GM12891 (cell line): ENCODE measurements around the gene MED13L.

Experiments
- PAX5 ChIP-seq: IDR thresholded peaks from 2 replicates; pipeline ENCODE4 v1.6.1; 2011; ENCODE audit warnings: low read length, moderate library complexity, mild to moderate bottlenecking; ENCODE audit not compliant: insufficient read depth, severe bottlenecking
- POLR2A ChIP-seq: IDR thresholded peaks from 2 replicates; pipeline ENCODE4 v1.6.1; 2011; ENCODE audit warnings: low read depth, low read length, control low read depth
- POLR2AphosphoS5 ChIP-seq: IDR thresholded peaks from 2 replicates; pipeline ENCODE4 v1.6.1; 2011; ENCODE audit warnings: low read depth, low read length, control low read depth
- SPI1 ChIP-seq: IDR thresholded peaks from 2 replicates; pipeline ENCODE4 v1.6.1; 2011; ENCODE audit warnings: low read depth, low read length, control low read depth
- TAF1 ChIP-seq: IDR thresholded peaks from 2 replicates; pipeline ENCODE4 v1.6.1; 2011; ENCODE audit warnings: low read depth, low read length, control low read depth

DNA sequence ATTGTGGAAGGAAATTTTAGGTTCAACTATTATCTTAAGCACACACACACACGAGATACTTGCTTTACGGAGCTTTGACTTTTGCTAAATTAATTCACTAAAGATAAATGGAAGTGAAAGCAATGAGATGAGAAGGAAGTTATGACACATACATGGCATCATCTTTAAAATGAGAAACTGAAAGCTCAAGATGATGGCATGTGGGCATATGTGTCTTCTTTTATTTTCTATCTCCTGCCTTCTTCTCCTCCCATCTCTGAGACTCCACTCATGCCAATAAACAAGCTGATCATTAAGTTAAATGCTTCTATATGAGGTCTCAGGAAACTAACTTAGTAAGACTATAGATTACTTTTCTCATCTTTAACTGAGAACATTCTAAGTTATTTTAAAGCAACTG is 216.7 kb downstream of the MED13L start:
- TF ChIP-seq POLR2AphosphoS5 (no peak), POLR2A (no peak), TAF1 (no peak), SPI1 (peak; percentile 44), PAX5 (no peak)
